Spleen (tissue), 7 donors: ENCODE results near the gene OR4K15.

ENCODE experiments used
- CTCF ChIP-seq, 11 experiments: fragments of 200-600 bp in 7 of 11; fragments of 450-650 bp in 4 of 11; sonication (generic) in 4 of 11; IDR thresholded peaks in 8 of 11; conservative IDR thresholded peaks in 3 of 11; 1 replicate in 7 of 11; 2 replicates in 4 of 11; pipeline versions ENCODE4 v1.4.0 to v1.8.0; 2016 to 2021; ENCODE audit warnings: antibody characterized with exemption in 11 of 11, inconsistent platforms in 4 of 11, mild to moderate bottlenecking in 1 of 11
- POLR2A ChIP-seq, 3 donors: fragments of 450-650 bp; IDR thresholded peaks; one replicate each; pipeline ENCODE4 v1.5.1; 2017; ENCODE audit warnings: antibody characterized with exemption in 3 of 3, mild to moderate bottlenecking in 1 of 3
- POLR2AphosphoS5 ChIP-seq, 3 donors: sonication (generic); formaldehyde crosslinking; IDR thresholded peaks; one replicate each; pipeline ENCODE4 v1.5.1; 2017; ENCODE audit warnings: antibody characterized with exemption in 3 of 3
- donor health status: DM: no; HTN: no; CAD: no; lungs with moderate emphysema.
- donor health status: DM: no; HTN: no; CAD: no.
- donor health status: DM: no; HTN: no; CAD: no.

- TF ChIP-seq POLR2A (IDR thresholded peaks at IDR 0.05) = no peak
- TF ChIP-seq CTCF (IDR thresholded peaks at IDR 0.05 in 8 of 11, conservative IDR thresholded peaks at IDR 0.05 in 3 of 11) = no peak
- no peak for TF ChIP-seq POLR2AphosphoS5 (IDR thresholded peaks at IDR 0.05)
These were observed 44.8 kb upstream of the OR4K15 start, which contains the start of gene OR4K1 for GRCh38 chr14:19930617-19931016.
